Right lobe of liver (tissue), 6 donors: ENCODE data around the gene OPA3. TPM values are rescaled to one million over a fixed set of nuclear protein-coding genes. Genes with fewer than 3 reads are reported as not detected.

Source experiments
- ATAC-seq, 4 donors: fragments of 200-7000 bp; cut with Tn5 transposase; one replicate each; pipeline ENCODE4 v1.9.1; 2020; ENCODE audit warnings: mild to moderate bottlenecking in 4 of 4, moderate library complexity in 4 of 4
- DNase-seq, 3 donors: peaks; one replicate each; pipeline ENCODE4 v3.0.0-alpha.2; 2020
- H3K27ac ChIP-seq, 3 donors: fragments of 200-600 bp; one replicate each; pipeline ENCODE4 v1.8.0; 2022
- H3K27me3 ChIP-seq, 2 donors: fragments of 200-600 bp; one replicate each; pipeline ENCODE4 v1.8.0; 2022
- H3K36me3 ChIP-seq, 4 donors: fragments of 200-600 bp; sonication (generic) in 1 of 4; one replicate each; pipeline versions ENCODE4 v1.5.1 to v1.8.0; 2017 to 2022; ENCODE audit warnings: control low read depth in 1 of 4
- H3K4me1 ChIP-seq, 4 donors: fragments of 200-600 bp; sonication (generic) in 1 of 4; one replicate each; pipeline versions ENCODE4 v1.5.1 to v1.8.0; 2017 to 2022; ENCODE audit warnings: control low read depth in 1 of 4
- H3K4me3 ChIP-seq, 3 donors: fragments of 200-600 bp; one replicate each; pipeline ENCODE4 v1.8.0; 2022
- H3K9me3 ChIP-seq, 4 donors: fragments of 200-600 bp; sonication (generic) in 1 of 4; one replicate each; pipeline versions ENCODE4 v1.5.1 to v1.8.0; 2017 to 2022; ENCODE audit warnings: control low read depth in 1 of 4
- POLR2A ChIP-seq: fragments of 450-650 bp; IDR thresholded peaks from one replicate; pipeline ENCODE4 v1.6.1; 2017; ENCODE audit warnings: antibody characterized with exemption, mild to moderate bottlenecking
- WGBS: methylation state at CpG from one replicate; pipeline ENCODE4 v1.1.6; 2018; ENCODE audit warnings: low coverage, low lambda C conversion rate; ENCODE audit not compliant: insufficient coverage; ENCODE audit errors: missing lambda C conversion rate; 5-methylcytosine and 5-hydroxymethylcytosine counted together
- intact Hi-C, 2 donors: fragments of 100-400 bp; cut with DNase I; formaldehyde crosslinking; loops; one replicate each; pipeline versions ENCODE4 v1.11.2 to v1.14.1; 2022
- total RNA-seq, 6 experiments: library from RNA; depleted of rRNA in 2 of 6; stranded (reverse); fragments of >200 nt in 2 of 6; fragmentation: NEBNext Ultra II Directional in 3 of 6; extraction: Animal tissue kit (Norgen Biotek cat#: 25700) in 3 of 6; gene quantifications; one replicate each; pipeline versions ENCODE4 v1.1.0 to v1.2.4, GENCODE V29; 2016 to 2023
- TF ChIP-seq, protein P1 (sequence below), 4 donors: fragments of 200-600 bp in 3 of 4; fragments of 450-650 bp in 1 of 4; IDR thresholded peaks; one replicate each; pipeline versions ENCODE4 v1.5.1 to v1.8.0; 2016 to 2022; ENCODE audit warnings: antibody characterized with exemption in 4 of 4, mild to moderate bottlenecking in 2 of 4
- donor health status: DM: no; HTN: yes; CAD: no.
- donor health status: DM: no; HTN: no; CAD: no.
- donor health status: DM: no; HTN: no; CAD: no.
- donor health status: DM: no; HTN: yes; CAD: no.
- donor health status: DM: no; HTN: yes; CAD: no.

Gene OPA3
- total RNA-seq, 6 experiments from 2014 or later: 6.7 to 18.1 (median 8.1) TPM

DNA sequence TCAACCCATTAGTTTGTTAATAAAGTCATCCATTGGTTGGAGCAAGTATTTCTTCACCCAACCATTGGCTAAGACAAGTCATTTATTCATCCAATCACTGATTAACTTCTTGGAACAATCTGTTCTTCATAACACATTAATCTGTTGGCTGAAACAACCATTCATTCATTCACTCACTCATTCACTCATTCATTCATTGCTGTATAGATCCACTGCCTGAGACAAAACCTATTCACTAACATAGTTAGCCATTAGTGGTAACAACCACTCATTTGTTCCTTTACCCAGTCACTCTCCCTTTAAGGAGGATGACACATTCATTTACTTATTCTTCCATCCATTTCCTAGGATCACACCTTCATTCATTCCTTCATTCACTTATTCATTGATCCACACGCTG lies 39.4 kb upstream of the OPA3 start:
- Histone ChIP-seq H3K4me3 (no peak overlapping the region), H3K27ac (no peak overlapping the region), H3K27me3 (no peaks in the 10 kb centered on the region), H3K36me3 (peaks cover 0 to 8% (median 2%) of the 10 kb centered on the region in 4 donors), H3K4me1 (no peaks in the 10 kb centered on the region), H3K9me3 (no peaks in the 10 kb centered on the region)
- intact Hi-C loops: no loop called here
- no peak for DNase-seq
- no peak for ATAC-seq
- WGBS: 100% methylated on average over 1 of the region's 1 CpG
- TF ChIP-seq, protein P1, sequence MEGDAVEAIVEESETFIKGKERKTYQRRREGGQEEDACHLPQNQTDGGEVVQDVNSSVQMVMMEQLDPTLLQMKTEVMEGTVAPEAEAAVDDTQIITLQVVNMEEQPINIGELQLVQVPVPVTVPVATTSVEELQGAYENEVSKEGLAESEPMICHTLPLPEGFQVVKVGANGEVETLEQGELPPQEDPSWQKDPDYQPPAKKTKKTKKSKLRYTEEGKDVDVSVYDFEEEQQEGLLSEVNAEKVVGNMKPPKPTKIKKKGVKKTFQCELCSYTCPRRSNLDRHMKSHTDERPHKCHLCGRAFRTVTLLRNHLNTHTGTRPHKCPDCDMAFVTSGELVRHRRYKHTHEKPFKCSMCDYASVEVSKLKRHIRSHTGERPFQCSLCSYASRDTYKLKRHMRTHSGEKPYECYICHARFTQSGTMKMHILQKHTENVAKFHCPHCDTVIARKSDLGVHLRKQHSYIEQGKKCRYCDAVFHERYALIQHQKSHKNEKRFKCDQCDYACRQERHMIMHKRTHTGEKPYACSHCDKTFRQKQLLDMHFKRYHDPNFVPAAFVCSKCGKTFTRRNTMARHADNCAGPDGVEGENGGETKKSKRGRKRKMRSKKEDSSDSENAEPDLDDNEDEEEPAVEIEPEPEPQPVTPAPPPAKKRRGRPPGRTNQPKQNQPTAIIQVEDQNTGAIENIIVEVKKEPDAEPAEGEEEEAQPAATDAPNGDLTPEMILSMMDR (IDR thresholded peaks at IDR 0.05): no peak

DNA sequence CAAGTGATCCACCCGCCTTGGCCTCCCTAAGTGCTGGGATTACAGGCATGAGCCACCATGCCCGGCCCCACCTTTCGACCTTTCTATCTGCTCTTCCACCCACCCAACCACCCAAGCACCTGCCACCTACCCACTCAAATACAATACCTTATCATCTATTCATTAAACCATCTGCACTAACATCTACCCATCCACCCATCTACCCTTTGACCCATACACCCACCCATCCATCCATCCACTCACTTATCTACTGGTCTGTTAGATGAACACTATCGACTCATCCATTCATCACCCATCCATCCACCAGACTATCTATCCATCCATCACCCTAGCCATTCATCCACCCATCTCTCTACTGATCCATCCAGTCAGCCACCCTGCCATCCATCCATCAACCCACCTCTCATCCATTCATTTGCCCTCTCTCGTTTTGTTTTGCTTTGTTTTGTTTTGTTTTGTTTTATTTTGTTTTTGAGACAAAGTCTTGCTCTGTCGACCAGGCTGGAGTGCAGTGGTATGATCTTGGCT lies 37.4 kb upstream of the OPA3 start:
- H3K4me1 ChIP-seq: no peaks in the 10 kb centered on the region
- H3K36me3 ChIP-seq: peaks cover 0 to 2% (median 0%) of the 10 kb centered on the region in 4 donors
- WGBS: 84% methylated on average over 3 of the region's 6 CpGs
- ATAC-seq (no peak), DNase-seq (no peak)
- TF ChIP-seq POLR2A: no peak
- TF ChIP-seq, protein P1 (IDR thresholded peaks at IDR 0.05): no peak
- no peaks in the 10 kb centered on the region for H3K9me3 ChIP-seq
- intact Hi-C loops: no loop called here
- H3K27me3 ChIP-seq: no peaks in the 10 kb centered on the region
- H3K4me3 ChIP-seq: no peak overlapping the region
- no peak overlapping the region for H3K27ac ChIP-seq

DNA sequence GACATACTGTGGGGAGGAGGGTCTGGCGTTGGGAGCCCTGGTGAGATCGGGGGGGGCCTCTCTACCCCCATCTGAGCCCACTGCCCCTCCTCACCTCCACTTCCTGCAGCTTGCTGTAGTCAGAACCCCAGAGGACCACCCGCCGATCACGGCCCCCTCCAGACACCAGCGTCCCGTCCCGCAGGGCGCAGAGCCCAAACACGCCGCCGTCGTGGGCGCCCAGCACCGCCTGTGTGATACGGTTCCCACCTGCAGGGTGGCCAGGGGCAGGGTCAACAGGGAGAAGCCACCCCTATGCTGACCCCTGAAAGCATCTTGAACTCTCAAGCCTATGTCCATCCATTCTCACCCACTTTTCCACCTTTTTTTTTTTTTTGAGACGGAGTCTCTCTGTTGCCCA lies 36.8 kb upstream of the OPA3 start:
- intact Hi-C loops: no loop called here
- Histone ChIP-seq H3K36me3 (peaks cover 0 to 2% (median under 1%) of the 10 kb centered on the region in 4 donors), H3K4me3 (no peak overlapping the region), H3K9me3 (no peaks in the 10 kb centered on the region), H3K27me3 (no peaks in the 10 kb centered on the region), H3K4me1 (no peaks in the 10 kb centered on the region), H3K27ac (no peak overlapping the region)
- WGBS: no CpG with 5 or more reads among the region's 17 CpGs
- ATAC-seq (peak in 1 of 4 donors; percentile 19), DNase-seq (no peak)
- TF ChIP-seq, protein P1 (IDR thresholded peaks at IDR 0.05): no peak
- TF ChIP-seq POLR2A: no peak

DNA sequence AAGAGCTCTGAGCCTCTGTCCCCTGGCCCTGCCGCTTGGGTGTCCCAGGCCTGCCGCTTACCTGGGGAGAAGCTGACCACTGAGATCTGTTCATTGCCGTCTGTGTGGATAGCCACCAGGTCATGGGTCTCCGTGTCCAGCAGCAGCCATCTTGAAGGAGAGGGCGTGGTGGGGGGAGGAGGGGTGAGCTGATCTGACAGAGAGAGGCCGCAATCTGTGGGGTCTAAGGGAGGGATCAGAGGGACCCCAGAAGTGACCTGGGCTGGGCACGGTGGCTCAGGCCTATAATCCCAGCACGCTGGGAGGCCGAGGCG lies 32.1 kb upstream of the OPA3 start:
- Histone ChIP-seq H3K9me3 (no peaks in the 10 kb centered on the region), H3K4me3 (no peak overlapping the region), H3K27ac (no peak overlapping the region), H3K36me3 (peaks cover 0 to 7% (median 1%) of the 10 kb centered on the region in 4 donors), H3K4me1 (no peaks in the 10 kb centered on the region), H3K27me3 (no peaks in the 10 kb centered on the region)
- ATAC-seq: no peak
- 90% methylated on average over 9 of the region's 10 CpGs for WGBS
- intact Hi-C loops: no loop called here
- DNase-seq: no peak
- TF ChIP-seq, protein P1 (IDR thresholded peaks at IDR 0.05): no peak
- no peak for TF ChIP-seq POLR2A
